Stimulated activated CD4-positive, alpha-beta T cell treated with anti-CD3 and anti-CD28 coated beads, Interleukin-1b, Interleukin-23, amount 100 ng/mL, for 48 hours (primary cell): Measurements from ENCODE around the gene MAP3K15.
A peak's percentile ranks its signal among the peaks of the same experiment; 100 is the strongest.

Experiments
- DNase-seq: peaks from one replicate; pipeline ENCODE4 v3.0.0-alpha.2; 2020

The MAP3K15 gene, protein sequence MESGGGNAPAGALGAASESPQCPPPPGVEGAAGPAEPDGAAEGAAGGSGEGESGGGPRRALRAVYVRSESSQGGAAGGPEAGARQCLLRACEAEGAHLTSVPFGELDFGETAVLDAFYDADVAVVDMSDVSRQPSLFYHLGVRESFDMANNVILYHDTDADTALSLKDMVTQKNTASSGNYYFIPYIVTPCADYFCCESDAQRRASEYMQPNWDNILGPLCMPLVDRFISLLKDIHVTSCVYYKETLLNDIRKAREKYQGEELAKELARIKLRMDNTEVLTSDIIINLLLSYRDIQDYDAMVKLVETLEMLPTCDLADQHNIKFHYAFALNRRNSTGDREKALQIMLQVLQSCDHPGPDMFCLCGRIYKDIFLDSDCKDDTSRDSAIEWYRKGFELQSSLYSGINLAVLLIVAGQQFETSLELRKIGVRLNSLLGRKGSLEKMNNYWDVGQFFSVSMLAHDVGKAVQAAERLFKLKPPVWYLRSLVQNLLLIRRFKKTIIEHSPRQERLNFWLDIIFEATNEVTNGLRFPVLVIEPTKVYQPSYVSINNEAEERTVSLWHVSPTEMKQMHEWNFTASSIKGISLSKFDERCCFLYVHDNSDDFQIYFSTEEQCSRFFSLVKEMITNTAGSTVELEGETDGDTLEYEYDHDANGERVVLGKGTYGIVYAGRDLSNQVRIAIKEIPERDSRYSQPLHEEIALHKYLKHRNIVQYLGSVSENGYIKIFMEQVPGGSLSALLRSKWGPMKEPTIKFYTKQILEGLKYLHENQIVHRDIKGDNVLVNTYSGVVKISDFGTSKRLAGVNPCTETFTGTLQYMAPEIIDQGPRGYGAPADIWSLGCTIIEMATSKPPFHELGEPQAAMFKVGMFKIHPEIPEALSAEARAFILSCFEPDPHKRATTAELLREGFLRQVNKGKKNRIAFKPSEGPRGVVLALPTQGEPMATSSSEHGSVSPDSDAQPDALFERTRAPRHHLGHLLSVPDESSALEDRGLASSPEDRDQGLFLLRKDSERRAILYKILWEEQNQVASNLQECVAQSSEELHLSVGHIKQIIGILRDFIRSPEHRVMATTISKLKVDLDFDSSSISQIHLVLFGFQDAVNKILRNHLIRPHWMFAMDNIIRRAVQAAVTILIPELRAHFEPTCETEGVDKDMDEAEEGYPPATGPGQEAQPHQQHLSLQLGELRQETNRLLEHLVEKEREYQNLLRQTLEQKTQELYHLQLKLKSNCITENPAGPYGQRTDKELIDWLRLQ (N-terminal part only)

DNA sequence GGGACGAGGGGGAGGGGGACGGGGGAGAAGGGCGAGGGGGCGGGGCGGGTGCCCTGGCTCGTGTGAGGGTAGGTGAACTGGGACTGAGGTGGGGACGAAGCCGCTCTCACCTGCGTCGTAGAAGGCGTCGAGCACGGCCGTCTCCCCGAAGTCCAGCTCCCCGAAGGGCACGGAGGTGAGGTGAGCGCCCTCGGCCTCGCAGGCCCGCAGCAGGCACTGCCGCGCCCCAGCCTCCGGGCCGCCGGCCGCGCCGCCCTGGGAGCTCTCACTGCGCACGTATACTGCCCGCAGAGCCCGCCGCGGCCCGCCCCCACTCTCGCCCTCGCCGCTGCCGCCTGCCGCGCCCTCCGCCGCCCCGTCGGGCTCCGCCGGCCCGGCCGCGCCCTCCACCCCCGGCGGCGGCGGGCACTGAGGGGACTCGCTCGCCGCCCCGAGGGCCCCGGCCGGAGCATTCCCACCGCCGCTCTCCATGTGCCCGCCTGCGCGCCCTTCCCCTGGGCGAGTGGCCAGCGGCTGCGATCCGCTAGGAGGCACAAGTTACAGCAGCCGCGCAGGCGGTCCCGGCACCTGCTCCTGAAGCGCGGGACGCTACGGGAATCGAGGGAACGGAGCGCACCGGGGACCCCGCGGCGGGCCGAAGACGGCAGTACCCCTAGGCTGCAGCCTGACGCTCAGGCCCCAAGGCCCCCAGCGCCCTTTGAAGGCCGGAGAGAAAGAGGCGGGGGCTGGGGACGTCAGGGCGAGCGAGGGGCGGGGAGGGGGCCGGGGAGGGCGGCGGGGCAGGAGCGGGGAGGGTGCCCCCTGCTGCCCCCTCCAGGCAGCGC lies at the start of gene MAP3K15:
Gene MAP3K15 (minus strand): TSS at position 718 of the 824 bp plus-strand sequence. CDS start 247 bp downstream, at position 471.
- DNase-seq, result no peak

DNA sequence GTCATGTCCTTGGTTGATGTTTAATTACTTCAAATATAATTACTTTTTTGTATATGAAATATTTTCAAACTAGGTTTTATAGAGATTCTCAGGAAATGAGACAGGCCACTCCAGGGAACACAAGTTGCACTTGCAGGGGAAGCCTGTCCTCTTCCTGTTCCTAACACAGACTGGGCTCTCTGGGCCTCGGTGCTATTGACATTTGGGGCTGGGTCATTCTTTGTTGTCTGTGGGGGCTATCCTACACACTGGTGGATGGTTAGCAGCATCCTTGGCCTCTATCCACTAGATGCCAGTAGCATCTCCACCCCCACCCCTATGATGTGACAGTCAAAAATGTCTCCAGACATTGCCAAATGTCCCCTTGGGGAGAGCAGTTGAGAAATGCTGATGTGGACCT lies 49.3 kb upstream of the MAP3K15 start:
- no peak for DNase-seq

- no peak for DNase-seq
Observed at GRCh38 chrX:19563746-19564145, 48.4 kb upstream of the MAP3K15 start.

DNA sequence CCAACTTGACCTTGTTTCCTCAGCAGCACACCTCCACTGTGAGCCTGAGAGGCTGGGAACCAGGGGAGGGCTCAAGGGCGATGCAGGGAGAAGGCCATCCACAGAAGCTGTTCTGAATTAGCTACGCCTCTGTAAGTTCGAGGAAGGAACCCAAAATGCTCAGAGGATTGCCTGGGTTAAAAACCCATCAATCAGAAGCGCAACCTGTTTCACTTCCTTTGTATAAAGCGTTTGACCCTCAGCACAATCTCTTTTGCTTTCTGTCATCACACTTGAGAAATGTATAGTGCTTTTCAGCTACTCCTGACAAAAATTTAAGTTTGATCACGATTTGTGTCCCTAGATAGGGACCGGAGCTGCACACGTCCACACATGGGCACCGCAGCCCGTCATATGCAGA lies 48.0 kb upstream of the MAP3K15 start:
- no peak for DNase-seq

DNA sequence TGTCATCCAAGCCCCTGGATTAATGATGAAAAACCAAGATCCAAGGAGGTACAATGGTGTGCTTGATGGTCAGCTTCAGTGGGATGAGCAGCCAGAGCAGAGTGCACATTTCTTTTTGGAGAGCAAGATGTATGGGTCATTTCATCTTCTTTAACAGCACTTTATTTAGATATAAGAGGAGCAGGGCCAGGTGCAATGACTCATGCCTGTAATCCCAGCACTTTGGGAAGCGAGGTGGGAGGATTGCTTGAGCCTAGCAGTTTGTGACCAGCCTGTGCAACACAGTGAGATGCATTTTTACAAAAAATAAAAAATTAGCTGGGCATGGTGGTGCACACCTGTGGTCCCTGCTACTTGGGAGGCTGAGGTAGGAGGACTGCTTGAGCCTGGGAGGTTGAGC lies 45.3 kb upstream of the MAP3K15 start:
- no peak for DNase-seq

DNA sequence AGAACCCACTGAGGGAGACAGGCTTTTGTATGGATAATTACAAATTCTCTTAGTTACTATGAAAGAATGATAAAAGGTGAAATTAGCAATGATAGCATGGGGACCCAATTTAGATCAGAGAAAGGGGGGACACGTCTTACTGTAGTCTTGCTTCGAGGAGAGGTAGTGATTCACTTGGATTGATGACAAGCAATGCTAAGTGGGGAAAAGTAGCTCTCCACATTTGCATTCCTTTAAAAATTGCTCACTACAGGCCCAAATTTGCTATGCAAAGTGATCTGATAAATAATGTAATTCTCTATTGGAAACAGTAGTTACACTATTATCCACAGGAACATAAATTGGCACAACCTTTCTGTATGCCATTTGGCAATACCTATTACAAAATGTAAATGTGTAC lies 42.5 kb upstream of the MAP3K15 start:
- DNase-seq, result no peak

- no peak for DNase-seq
Observed at GRCh38 chrX:19556202-19556601, 40.9 kb upstream of the MAP3K15 start.

GRCh38 chrX:19555683-19556082 lies 40.4 kb upstream of the MAP3K15 start:
- no peak for DNase-seq

DNA sequence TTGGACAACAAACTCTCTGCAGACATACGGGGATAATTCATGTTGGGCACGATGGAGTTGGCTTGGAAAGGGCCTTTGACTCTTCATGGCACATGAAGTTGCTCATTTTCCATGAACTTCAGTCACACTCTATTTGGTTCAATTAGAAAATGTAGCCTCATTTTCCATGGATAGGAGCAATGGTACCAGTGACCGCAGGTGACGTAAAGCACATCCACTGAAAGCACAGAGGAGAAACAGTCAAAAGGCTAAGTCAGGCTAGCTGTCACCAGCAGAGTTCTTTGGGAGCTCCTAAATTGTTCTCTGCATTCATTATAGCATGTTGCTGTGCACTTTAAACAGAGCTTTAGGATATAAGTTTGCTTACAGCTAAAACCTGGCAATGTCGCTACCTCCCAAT lies 39.9 kb upstream of the MAP3K15 start:
- DNase-seq, result no peak

DNA sequence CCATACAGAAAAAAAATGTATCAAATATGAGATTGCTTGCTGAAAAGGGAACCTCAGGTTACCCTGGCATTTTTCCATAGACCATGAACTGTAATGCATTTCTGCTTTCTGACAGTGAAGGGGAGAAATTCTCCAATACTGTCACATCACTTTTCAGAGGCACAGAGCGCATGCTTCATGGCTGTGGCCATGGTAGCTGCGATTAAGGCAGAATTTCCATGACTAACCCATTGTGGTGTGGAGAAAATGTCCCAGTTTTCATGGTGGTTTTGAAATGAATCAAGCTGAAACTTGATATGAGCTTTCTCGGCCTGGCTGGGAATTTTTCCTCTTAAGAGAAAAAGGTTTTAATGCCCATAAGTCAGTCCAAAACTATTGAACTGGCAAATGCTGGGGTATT lies 39.5 kb upstream of the MAP3K15 start:
- DNase-seq, result peak; percentile 47

DNA sequence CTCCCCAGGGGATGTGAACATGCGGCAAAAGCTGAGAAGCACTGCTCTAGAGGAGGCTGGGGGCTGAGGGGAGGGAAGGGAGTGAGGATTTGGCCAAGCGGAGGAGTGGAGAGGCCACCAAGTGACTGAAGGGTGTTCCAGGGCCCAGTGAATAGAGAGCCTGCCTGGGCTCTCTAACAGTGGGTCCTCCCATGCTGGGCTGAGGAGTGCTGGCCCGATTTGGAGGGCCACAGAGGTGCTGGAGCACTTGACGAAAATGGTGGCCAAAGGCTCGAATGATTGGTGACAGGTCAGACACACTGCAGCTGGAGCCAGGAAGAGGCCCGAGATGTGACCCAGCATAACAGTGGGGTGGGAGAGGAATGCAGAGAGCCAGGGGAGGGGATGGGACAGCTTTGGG lies 37.5 kb upstream of the MAP3K15 start:
- no peak for DNase-seq

DNA sequence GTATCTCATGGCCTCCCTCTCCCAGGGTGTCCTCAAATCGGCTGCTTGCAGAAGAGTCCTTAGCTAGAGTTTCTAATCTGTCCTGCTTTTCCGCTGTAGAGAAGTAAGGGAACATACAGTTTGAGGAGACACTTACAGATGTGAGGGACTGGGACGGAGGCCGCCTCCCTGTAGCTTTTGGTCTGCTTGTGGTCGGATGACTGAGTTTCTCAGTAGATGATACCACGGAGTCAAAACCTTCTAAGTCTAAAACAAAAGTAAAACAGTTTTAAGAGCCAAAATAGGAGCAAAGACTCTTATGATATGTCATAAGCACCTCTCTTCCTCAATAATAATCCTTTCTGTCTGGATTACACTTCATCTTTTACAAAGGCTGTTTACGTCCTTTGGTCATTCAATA lies 34.5 kb upstream of the MAP3K15 start:
- DNase-seq, result peak; percentile 31

- DNase-seq, result no peak
Observed at GRCh38 chrX:19548934-19549333, 33.6 kb upstream of the MAP3K15 start.

DNA sequence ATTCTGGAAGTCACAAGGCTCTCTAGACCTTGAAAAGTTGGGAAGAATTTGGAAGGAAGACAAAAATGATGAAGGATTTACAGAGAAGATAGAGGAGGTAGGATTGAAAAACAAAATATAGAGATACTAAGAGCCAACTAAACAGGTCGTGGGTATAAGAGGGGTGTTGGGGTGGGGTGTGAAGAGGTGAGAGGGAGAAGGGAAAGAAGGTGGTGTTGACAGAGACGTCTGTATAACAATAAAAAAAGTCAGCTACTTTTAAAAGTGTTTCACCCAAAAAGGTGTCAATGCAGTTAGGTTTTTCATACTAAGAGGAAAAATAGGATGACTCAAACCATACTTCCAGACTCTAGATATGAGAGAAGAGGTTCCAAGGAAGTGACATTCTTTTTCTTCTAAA lies 33.0 kb upstream of the MAP3K15 start:
- DNase-seq, result no peak

GRCh38 chrX:19545651-19546050 lies 30.3 kb upstream of the MAP3K15 start:
- DNase-seq, result no peak

GRCh38 chrX:19544693-19545305 lies 29.5 kb upstream of the MAP3K15 start:
- DNase-seq, result peak; percentile 13

DNA sequence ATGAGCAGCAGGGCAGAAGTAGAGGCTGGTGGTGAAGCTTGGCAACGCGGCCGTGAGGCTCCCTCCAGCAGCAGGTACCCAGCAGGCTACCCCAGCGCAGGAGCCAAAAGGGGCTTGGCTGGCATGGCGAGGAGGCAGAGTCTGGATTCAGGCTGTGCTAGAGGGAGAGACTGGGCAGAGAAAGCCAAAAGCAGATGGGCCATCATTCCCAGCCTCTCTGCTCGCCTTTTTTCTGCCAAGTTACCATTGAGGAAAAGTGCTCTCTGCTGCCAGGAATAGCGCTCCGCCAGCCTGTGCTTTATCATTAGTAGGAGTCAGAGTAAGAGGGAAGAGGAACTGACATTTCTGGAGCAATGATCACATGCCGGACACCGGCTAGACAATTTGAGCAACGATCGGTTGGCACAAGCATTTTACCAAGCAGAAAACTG lies 28.7 kb upstream of the MAP3K15 start:
- DNase-seq, result no peak

GRCh38 chrX:19543020-19543715 lies 27.9 kb upstream of the MAP3K15 start:
- no peak for DNase-seq

GRCh38 chrX:19541931-19542330 lies 26.6 kb upstream of the MAP3K15 start:
- no peak for DNase-seq

DNA sequence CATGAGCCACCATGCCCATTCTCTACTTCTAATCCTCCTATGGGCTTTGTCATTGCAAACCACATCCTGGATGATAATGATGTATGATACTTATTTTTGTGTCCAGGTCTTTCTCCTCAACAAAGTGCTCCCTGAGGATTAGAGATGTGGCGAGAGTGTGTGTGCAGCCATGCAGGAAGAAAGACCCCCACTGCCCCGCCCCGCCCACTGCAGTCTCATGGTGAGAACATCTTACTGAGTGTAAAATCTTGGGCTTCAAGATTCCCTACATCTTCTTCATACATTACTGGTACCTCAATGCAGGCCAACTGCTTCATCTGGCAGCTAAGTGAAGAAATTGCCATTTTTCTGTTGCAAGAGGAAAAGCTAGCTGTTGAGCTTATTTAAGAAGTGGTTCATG lies 25.9 kb upstream of the MAP3K15 start:
- DNase-seq, result no peak

DNA sequence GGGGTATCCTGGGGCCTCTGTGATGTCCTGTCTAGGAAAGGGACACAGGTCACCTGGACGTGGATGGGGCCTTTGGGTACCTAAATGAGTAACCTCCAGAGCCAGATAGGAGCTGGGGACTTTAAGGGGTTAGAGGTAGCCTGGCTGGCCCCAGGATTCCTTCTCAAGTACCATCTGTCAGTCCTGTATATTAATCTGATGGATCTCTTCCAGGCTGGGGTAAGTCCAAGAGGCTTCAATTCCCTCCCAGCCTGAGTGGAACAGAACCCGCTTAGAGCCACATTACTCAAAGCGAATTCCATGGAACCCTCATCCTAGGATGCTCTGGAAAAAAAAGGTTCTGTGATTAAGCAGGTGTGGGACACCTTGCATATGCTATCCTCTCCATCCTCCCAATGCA lies 24.8 kb upstream of the MAP3K15 start:
- no peak for DNase-seq
